GM12874 (cell line): ENCODE measurements around the gene TGM6.

Experiments
- TF ChIP-seq, protein P1 (sequence below): IDR thresholded peaks from 2 replicates; pipeline ENCODE4 v1.5.1; 2011; ENCODE audit warnings: low read depth, mild to moderate bottlenecking, control low read depth, low read length, moderate library complexity; ENCODE audit not compliant: insufficient read depth

TGM6 gene

DNA sequence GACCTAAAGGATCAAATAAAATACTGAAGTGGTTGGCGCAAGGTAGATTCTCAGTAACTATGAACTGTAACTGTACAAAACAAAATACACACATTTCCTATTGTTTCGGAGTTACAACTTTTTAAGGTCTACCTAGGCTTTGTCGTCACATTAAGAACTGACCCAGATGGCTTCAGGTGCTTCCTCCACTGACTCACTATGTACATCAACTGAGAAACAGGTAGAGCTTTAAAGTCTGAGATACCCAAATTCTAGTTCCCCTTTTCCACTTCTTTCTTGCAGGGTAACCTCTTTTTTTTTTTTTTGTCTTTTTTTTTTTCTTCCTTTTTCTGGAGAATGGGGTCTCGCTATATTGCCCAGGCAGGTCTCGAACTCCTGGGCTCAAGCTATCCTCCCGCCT lies 84.4 kb downstream of the TGM6 start:
- TF ChIP-seq, protein P1, sequence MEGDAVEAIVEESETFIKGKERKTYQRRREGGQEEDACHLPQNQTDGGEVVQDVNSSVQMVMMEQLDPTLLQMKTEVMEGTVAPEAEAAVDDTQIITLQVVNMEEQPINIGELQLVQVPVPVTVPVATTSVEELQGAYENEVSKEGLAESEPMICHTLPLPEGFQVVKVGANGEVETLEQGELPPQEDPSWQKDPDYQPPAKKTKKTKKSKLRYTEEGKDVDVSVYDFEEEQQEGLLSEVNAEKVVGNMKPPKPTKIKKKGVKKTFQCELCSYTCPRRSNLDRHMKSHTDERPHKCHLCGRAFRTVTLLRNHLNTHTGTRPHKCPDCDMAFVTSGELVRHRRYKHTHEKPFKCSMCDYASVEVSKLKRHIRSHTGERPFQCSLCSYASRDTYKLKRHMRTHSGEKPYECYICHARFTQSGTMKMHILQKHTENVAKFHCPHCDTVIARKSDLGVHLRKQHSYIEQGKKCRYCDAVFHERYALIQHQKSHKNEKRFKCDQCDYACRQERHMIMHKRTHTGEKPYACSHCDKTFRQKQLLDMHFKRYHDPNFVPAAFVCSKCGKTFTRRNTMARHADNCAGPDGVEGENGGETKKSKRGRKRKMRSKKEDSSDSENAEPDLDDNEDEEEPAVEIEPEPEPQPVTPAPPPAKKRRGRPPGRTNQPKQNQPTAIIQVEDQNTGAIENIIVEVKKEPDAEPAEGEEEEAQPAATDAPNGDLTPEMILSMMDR = no peak

DNA sequence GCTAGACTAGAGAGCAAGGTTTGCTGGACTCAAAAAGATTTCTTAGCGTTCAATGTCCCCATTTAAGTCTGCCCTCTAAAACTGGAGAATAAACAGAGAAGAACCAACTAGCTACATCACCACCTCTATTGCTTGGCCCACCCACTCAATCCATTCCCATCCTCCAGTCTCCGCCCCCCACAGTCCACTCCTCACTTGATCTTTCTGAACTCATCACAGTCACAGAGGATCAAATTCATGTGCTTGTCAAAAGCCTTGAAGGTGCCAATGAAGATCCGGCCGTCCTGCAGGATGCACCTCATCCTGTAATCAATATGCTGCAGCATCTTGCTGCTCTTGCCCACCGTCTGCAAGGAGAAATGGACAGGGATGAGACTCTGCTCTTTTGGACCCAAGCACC lies 86.7 kb downstream of the TGM6 start:
- TF ChIP-seq, protein P1 = no peak

DNA sequence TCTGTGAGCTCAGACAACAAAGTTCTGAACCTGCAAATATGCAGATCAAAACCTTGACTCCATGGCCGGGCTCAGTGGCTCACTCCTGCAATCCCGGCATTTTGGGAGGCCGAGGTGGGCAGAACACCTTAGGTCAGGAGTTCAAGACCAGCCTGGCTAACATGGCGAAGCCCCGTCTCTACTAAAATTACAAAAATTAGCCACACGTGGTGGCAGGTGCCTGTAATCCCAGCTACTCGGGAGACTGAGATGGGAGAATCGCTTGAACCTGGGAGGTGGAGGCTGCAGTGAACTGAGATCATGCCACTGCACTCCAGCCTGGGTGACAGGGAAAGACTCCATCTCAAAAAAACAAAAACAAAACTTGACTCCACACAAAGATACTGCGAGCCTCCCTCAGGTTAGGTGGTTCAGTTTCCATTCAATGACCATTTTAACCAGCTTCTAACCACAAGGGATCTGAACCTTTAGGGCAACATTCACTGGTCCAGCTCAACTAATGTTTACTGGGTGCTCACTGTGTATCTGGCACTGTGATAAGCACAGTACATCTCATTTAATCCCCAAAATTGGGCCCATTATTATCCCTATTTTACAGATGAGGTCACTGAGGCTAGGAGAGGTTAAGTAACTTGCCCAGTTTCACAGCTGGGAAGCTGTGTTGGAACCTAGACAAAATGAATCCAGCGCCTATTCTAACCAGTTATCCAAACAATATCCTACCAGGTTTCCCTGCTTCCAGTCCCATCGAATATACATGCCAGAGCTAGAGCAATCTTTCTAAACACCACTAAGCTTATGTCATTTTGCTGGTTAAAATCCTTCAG lies 88.1 kb downstream of the TGM6 start:
- TF ChIP-seq, protein P1 = no peak

DNA sequence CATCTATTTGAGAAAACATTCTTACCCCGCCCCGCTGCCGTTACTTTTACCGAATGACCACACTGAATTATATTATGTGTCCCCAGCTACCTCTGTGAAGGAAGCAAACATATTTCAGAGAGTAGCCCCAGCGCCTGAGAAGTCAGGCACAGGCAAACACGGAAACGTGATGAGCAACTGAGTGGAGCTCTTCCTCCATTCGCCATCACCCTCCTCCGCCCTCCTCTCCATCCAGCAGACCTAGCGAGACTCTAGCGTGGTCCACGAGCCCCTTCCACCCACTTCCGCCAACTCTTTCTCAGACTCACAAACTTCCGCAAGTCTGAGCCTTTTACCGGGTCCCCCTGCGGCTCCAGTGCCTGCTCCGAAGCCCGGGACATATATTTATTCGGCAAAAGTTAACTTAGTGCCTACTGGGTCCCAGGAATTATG lies 89.3 kb downstream of the TGM6 start:
- TF ChIP-seq, protein P1 = no peak

DNA sequence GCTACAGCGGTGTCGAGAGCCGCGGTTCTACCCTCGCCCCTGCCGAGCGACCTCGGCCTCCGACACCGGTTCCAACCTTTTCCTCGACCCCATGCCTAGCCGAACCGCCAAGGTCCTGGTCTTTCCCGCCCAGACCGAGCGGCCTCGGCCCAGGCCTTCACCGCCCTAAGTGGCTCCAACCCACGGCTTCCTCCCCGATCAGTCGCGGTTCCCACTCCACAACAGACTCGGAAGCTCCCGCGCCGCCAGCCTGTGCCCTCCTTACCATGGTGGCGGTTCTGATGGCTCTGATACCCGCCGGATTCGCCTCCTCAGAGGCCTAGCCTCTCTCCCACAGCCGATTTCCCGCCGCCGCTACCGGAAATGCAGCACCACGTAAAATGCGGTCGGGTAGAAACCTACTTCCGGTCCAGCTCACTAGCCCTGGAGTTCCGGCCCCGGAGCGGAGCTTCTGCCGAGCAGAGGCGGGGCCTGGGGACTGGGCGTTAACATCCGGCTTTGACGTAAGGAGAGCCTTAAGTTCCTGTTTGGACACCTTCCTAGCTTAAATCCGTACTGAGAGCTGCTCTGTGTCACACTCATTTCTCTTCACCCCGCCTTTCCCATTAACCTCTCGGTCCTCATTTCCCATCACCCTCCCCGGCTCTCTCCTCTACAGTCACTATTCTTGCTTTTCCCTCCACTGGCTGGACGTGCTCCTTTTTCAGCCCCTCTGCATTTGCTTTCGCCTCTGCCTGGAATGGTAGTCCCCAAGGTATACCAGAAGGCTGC lies 89.9 kb downstream of the TGM6 start, which contains the start of gene SNRPB:
Gene SNRPB (minus strand): TSS at position 367 of the 771 bp plus-strand sequence. CDS start 99 bp downstream, at position 268.
- TF ChIP-seq, protein P1 = no peak

DNA sequence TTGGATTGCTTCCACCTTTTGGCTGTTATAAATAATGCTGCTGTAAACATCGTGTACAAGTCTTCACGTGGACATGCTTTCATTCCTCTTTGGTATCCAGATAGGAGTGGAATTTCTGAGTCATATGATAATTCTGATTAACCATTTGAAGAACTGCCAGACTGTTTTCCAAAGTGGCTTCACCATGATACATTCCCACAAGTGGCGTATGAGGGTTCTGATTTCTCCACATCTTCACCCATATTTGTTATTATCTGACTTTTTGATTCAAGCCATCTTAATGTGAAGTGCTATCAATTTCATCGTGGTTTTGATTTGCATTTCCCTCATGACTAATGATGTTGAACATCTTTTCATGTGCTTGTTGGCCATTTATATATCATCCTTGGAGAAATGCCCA lies 92.8 kb downstream of the TGM6 start:
- TF ChIP-seq, protein P1 = no peak

DNA sequence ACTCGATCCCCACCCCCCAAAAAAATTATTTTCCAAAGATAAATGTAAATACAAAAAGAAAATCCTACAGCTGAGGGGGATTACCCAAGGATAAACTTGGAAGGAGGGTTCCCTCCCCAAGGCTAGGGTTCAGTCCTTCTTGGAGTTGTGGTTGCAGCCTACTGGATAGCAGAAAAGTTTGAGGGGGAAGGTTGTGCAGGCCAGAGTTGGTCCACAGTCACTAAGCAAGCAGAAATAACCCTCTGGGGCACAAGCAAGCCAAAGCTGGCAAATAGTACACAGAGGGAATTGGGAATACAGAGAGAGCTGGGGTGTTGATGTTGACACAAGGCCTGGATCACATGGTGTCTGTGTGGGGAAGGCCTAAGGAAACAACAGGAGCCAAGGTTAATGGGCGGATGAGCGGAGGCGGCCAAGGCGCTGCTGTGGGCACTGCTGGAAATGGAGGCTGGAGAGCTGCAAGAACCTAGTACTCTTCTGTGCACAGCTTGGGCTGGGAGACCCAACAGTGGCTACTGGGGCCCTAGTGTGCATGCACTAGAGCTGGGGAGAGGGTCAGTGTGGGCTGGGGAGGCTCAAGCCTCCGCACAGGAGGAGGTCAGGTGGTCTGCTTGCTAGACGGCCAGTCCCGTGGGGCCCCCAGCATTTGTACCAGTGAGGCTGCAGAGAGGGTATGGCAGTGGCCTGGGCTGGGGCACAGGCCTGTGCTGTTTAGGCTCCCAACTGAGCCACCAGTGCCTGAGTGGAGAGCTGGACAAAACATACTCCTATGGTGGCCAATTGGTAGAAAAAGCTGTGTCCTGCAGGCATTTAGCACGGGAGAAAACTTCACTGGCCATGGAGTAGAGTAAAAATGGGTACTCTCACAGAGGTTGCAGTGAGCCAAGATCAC lies 95.4 kb downstream of the TGM6 start:
- TF ChIP-seq, protein P1 = no peak
